DOHH2 (cell line): Measurements from ENCODE around the gene ZNF793.

Source experiments
- EZH2phosphoT487 ChIP-seq: fragments of 200-600 bp; sonication (generic); IDR thresholded peaks from 2 replicates; pipeline ENCODE4 v1.6.1; 2017; ENCODE audit warnings: borderline replicate concordance, mild to moderate bottlenecking, antibody characterized with exemption, low read length, moderate library complexity, mixed read lengths
- TF ChIP-seq, protein P1 (sequence below): fragments of 200-600 bp; sonication (generic); IDR thresholded peaks from one replicate; pipeline ENCODE4 v1.5.1; 2014; ENCODE audit warnings: antibody characterized with exemption, mild to moderate bottlenecking, low read depth, low read length; ENCODE audit not compliant: poor library complexity, severe bottlenecking

GRCh38 chr19:37572203-37572602, 65.5 kb downstream of the ZNF793 start:
- TF ChIP-seq, protein P1, sequence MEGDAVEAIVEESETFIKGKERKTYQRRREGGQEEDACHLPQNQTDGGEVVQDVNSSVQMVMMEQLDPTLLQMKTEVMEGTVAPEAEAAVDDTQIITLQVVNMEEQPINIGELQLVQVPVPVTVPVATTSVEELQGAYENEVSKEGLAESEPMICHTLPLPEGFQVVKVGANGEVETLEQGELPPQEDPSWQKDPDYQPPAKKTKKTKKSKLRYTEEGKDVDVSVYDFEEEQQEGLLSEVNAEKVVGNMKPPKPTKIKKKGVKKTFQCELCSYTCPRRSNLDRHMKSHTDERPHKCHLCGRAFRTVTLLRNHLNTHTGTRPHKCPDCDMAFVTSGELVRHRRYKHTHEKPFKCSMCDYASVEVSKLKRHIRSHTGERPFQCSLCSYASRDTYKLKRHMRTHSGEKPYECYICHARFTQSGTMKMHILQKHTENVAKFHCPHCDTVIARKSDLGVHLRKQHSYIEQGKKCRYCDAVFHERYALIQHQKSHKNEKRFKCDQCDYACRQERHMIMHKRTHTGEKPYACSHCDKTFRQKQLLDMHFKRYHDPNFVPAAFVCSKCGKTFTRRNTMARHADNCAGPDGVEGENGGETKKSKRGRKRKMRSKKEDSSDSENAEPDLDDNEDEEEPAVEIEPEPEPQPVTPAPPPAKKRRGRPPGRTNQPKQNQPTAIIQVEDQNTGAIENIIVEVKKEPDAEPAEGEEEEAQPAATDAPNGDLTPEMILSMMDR = no peak
- no peak for TF ChIP-seq EZH2phosphoT487
